Central memory CD4-positive, alpha-beta T cell (primary cell): ENCODE results near the gene AP3D1.
A peak's percentile ranks its signal among the peaks of the same experiment; 100 is the strongest.
"Not testable (repeated sequence)": the region's sequence is repeated elsewhere in the genome, so short reads cannot be mapped to it uniquely, and the experiment has no call there.

Source experiments
- DNase-seq: peaks from one replicate; pipeline ENCODE4 v3.0.0; 2022

AP3D1 gene

DNA sequence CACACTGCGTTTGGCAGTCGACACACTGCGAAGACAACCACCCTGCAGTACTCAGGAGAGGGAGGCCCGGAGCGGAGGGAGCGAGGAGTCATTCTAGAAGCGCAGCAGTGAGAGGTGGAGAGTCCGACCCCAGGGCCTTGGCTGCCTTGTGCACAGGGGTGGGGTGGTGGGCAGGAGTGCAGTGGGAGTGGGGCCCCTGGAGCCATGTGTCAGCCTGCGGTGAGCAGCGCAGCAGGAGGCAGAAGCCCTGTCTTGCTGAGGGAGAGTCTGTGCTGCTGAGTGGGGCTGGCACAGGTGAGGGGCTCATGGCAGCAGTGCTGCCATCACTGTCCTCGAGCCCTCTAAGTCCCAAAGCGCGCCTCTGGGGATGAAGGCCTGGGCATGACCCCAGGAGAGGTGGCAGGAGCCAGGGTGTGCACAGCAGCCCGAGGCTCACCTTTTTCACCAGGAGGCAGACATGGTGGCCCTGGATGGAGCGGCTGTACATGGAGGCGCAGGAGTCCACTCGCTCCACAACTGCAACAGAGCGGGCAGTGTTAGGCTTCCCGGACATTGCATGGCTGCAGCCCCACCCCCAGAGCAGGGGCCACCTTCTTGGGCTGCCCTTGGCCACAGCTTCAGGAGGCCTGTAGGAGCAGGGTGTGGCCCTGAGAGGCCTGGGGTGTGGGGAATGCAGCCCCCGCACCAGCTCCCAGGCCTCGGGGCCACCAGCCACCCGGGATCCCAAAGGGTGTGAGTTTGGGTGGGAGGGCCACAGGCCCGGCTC is 42.9 kb downstream of the AP3D1 start:
- no peak for DNase-seq

DNA sequence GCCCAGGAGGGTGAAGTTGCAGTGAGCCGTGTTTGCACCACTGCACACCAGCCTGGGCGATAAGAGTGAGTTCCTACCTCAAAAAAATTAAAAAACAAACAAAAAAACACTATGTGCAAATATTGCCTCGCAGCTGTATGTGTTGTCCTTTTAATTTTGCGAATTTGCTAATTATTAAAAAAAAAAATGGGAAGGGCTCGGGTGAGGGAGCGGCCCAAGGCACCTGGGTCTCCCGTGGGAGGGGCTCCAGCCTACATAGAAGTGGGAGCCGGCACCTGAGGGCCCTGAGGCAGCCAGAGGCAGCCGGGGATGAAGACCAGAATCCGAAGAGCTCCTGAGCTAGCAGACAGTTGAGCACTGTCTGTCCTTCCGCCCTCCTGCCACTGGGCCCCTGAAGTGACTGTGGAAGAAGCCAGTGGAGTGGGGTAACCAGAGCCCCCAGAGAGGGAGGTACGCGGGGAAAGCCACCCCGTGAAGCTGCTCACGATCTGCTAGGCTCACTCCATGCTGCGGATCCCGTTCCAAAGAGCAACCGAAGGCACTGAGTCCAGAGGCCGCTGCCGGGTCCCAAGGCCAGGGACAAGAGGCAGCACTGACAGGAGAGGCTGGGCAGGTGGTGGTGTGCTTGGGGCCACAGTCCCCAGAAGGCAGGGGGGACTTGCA is 48.2 kb downstream of the AP3D1 start:
- DNase-seq: no peak

DNA sequence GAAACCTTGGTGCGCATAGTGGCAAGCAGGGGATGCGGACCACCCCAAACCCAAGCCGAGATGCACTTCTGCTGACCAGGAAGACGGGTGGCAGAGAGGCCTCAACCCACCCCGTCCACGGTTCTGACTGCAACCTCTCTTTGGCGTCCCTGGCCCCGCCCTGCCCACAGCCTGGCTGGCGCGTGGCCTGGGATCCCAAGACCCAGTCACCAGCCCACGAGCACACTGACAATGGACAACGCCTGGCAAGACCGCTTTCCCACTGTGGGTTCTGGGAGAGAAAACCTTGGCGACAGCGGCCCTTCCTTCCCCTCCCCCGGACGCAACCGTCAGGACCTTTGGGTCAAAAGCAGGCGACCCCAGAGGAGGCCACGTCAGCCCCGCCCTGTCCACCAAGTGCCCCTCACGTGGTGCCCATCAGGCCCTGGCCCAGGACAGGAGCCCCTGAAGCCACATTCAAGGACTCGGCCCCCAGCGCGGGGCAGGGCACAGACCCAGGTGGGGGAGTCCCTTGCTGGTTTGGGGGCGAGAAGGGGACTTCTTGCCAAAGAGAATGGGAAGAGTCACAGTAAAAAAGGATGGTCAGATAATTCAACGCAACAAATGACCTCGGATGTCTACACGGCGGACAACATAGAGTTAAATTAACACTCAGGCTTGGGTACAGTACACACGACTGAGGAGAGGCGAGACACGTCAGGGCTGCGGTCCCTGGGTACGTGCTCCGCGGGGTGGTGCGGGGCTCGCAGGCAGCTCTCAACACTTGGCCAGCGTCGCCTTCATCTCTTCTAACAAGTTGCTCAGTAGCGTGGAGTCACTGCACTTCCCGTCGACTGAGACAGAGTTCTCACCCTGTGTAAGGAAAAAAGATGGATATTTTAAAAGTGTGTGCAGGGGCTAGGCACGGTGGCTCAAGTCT is 49.7 kb downstream of the AP3D1 start:
- DNase-seq: no peak

DNA sequence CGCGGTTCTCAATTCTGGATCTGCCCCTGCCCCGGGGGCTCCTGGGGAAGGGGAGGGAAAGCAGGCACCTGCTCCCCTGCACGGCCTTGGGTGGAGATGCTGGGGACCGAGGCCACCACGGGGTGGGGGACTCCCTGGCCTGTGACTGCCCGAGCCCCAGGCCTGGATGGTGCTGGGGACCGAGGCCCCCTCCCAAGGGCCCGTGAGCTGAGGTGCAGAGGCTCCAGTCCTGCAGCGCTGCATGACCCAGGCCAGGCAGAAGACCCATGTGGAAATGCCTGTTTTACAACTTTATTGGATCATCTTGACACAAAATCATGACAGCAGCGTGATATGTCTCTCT is 50.7 kb downstream of the AP3D1 start:
- no peak for DNase-seq

DNA sequence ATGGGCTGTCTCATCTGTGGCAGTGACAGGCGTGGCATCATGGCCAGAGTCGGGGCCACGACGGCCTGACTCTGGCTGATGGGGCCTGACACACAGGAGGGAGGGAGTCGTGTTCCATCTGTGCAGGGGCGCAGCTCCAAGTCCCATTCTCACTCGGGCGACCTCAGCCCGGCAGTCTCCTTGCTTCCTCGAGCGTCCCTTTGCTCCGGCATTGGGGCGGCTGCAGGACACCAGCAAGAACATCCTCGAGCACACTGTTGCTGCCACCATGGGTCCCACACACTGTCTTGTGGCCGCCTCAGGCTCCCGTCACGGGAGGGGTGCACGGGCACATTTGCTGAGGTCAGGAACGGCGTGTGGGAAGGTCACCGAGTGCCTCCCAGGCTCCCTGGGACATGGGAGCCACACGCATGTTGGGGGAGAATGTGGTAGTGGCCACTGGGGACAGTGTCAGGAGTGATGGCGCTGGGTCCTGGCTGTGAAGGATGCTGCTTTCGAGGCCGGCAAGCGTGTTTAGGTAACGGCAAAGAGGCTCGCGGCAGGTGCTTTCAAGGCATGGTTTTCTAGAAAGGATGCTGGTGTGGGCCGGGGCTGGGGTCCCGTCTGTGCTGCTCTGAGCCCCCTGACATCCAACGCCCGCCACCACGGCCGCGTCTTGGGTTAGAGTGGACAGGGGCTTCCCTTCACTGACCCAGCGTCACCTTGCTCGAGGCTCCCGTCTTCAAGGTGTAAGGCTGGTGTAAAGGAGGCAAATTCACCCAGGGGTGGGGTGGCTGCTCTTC is 51.2 kb downstream of the AP3D1 start:
- DNase-seq: no peak

DNA sequence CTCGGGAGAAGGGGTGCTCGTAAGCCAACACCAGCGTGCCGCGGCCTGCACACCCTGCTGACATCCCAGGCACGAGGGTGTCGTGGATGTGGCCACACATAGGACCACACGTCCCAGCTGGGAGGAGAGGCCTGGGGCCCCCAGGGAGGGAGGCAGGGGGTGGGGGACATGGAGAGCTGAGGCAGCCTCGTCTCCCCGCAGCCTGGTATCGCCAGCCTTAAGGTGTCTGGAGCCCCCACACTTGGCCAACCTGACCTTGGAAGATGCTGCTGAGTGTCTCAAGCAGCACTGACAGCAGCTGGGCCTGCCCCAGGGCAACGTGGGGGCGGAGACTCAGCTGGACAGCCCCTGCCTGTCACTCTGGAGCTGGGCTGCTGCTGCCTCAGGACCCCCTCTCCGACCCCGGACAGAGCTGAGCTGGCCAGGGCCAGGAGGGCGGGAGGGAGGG is 52.3 kb downstream of the AP3D1 start:
- DNase-seq: no peak

DNA sequence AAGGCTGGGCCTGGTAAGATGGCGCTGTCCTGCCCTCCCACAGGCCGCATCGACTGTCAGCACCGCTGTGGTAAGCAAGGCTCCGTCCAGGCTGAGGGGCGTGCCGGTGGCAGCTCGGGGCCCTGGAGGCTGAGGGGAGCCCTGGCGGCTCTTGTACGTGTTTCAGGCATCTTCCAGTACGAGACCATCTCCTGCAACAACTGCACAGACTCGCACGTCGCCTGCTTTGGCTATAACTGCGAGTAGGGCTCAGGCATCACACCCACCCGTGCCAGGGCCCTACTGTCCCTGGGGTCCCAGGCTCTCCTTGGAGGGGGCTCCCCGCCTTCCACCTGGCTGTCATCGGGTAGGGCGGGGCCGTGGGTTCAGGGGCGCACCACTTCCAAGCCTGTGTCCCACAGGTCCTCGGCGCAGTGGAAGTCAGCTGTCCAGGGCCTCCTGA is 53.5 kb downstream of the AP3D1 start:
- DNase-seq: no peak

DNA sequence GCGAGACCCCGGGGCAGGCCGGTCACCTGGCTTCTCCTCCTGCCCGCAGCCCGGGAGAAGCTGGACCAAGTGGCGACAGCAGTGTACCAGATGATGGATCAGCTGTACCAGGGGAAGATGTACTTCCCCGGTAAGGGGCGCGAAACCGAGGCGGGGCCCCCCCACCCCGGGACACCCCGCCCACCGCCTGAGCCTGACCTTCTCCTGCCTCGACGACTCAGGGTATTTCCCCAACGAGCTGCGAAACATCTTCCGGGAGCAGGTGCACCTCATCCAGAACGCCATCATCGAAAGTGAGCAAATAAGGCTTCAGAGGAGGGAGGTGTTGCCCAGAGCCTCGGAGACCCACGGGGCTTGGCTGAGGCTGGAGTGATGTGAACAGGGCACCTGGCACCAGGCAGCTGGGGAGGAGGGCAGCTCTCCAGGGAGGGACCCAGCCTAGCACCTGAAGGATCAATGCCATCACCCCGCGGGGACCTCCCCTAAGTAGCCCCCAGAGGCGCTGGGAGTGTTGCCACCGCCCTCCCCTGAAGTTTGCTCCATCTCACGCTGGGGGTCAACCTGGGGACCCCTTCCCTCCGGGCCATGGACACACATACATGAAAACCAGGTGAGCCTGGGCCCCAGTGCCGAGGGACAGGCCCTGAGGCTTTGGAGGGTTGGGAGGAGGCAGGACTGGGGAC is 54.0 kb downstream of the AP3D1 start:
- DNase-seq: peak; percentile 51

DNA sequence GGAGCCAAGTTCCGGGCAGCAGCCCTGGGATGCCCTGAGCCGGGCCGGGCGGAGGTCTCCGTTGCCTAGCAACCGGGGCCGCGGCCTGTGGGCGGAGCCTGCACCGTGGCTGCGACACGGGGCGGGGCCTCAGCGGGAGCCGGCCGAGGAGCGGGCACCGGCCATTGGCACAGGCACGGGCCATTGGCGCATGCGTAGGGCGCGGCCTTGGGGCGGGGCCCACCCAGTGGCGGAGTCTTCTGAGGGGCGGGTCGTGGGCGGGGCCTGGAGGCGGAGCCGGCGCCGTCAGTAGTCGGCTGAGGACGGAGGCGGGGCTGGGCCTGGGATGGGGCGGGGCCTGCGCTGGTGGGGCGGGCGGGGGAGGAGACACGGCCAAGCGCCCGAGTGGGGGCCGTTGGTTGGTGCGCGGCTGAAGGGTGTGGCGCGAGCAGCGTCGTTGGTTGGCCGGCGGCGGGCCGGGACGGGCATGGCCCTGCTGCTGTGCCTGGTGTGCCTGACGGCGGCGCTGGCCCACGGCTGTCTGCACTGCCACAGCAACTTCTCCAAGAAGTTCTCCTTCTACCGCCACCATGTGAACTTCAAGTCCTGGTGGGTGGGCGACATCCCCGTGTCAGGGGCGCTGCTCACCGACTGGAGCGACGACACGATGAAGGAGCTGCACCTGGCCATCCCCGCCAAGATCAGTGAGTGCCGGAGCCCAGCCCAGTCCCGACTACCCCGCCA is 54.7 kb downstream of the AP3D1 start, which contains the start of gene IZUMO4:
IZUMO4 (plus strand) TSS at position 436 of the 723 bp plus-strand sequence; CDS start at position 467, 31 bp downstream.
- peak; percentile 99 for DNase-seq

DNA sequence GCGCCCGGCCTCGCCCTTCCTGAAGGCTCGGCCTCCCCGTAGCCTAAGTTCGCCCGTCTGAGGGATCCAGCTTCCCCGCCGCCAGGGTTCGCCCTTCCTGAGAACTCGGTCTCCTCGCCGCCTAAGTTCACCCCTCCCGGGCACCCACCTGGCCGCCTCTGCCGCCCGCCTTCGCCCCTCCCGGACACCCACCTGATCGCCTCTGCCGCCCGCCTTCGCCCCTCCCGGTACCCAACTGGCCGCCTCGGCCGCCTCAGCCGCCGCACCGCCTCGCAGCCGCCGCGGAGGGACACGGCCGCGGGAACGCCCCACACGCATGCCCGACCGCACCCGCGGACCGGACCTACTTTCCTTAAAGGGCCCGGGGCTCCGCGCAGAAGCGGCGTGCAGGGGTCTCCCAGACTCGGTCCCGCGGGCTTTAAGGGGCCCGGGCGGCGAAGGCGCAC is 55.3 kb downstream of the AP3D1 start, which contains the start of gene MOB3A:
MOB3A (minus strand) TSS at position 293 of the 446 bp plus-strand sequence. CDS start 17,766 bp downstream, outside the sequence.
- DNase-seq: no peak

DNA sequence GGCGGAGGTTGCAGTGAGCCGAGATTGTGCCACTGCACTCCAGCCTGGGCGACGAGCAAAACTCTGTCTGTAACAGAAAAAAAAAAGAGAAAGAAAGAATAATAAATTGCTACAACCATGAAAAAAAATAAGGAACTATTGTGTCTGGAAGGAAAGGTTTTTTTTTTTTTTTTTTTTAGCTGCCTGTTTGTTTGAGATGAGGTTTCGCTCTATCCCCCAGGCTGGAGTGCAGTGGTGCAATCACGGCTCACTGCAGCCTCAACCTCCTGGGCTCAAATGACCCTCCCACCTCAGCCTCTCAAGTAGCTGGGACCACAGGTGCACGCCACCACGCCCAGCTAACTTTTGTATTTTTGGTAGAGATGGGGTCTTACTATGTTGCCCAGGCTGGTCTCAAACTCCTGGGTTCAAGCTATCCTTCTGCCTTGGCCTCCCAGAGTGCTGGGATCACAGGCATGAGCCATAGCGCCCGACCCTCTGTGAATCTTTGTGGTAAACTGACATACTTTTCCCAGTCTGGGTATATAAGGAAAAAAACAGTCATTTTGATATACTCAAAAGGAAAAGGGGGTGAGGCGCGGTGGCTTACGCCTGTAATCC is 59.3 kb downstream of the AP3D1 start:
- DNase-seq: not testable (repeated sequence)

DNA sequence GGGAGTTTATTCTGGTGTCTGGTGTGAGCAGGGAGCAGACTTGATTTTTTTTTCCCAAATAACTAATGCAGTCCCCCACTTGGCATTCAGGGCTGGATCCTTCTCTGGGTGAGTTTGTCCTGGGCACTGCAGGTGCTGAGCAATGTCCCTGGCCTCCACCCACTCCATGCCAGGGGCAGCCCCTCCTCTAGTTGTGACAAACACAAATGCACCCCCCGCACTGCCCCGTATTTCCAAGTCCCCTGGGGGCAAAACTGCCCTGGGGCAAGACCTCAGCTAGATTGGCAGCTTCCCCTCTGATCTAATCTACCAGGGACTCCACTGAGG is 61.7 kb downstream of the AP3D1 start:
- DNase-seq: no peak

DNA sequence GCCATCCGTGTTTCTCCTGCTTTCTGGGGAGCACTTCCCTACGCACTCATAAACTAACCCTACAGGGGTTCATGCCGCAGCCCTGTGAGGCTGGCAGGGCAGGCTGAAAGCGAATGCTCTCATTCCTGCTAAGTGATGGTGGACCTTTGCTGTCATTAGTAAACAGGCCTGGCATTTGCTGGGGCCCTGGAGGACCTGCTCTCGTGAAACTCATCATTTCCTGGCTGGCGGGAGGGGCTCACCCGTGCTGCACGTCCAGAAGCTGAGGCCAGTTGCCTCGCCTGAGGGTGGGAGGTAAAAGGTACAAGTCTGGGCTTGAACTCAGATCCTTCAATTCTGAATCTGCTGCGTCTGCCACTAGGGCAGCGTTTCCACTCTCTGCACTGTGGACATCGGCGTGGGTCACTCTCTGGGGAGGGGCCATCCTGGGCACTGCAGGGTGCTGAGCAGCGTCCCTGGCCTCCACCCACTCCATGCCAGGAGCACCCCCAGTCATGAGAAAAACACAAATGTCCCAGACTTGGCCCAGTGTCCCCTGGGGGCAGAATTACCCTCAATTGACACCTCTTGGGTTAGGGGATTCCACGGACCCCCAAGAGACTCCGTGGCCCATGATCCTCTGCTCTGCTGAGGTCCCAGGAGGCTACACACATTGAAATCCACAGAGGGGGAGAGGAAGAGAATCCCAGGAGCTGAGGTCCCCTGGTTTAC is 62.2 kb downstream of the AP3D1 start:
- DNase-seq: no peak

DNA sequence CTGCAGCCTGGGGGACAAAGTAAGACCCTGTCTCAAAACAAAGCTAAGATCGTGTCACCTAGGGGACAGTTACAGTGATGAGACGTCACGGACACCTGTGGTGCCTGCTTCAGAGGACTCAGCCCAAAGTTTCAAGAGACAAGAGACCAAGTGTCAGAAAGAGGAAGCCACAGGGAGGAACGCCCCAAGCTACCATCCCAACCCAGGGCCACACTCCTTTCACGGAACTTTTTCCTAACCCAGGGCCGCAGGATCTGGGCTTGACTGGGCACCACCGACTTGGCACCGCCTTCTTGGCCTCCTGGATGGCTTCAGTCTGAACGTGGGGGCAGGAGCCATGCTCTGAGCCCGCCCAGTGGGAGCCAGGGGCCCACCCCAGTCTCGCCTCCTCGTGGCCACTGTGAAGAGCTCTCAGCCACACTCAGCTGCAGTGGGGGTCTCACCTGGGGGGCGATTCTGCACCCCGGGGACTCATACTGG is 63.7 kb downstream of the AP3D1 start:
- peak; percentile 46 for DNase-seq

DNA sequence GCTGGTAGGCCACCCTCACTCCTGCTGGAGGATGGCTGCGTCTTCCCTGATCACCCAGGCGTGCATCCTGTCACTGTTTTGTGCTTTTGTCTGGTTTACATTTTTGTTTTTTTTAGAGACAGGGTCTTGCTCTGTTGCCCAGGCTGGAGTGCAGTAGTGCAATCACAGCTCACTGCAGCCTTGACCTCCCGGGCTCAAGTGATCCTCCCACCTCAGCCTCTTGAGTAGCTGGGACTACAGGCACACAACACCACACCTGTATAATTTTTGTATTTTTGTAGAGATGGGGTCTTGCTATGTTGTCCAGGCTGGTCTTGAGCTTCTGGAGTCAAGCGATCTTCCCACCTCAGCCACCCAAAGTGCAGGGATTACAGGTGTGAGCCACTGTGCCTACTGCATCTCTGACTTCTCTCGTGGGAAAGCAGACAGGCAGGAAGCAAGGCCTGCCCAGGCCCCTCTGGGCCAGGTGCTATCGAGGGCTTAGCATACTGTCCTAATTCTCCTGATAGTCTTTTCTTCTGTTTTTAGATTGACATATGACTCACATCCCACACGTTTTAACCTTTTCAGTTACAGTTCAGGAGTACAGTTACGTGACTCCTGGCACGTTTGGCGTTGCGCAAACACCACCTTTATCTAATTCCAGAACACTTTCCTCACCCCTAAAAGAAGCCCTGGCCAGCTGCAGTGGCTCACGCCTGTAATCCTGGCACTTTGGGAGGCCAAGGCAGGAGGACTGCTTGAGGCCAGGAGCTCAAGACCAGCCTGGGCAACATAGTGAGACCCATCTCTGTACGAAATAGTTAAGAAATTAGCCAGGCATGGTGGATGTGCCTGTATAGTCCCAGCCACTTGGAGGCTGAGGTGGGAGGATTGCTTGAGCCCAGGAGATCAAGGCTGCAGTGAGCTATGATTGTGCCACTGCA is 64.4 kb downstream of the AP3D1 start:
- peak; percentile 17 for DNase-seq

DNA sequence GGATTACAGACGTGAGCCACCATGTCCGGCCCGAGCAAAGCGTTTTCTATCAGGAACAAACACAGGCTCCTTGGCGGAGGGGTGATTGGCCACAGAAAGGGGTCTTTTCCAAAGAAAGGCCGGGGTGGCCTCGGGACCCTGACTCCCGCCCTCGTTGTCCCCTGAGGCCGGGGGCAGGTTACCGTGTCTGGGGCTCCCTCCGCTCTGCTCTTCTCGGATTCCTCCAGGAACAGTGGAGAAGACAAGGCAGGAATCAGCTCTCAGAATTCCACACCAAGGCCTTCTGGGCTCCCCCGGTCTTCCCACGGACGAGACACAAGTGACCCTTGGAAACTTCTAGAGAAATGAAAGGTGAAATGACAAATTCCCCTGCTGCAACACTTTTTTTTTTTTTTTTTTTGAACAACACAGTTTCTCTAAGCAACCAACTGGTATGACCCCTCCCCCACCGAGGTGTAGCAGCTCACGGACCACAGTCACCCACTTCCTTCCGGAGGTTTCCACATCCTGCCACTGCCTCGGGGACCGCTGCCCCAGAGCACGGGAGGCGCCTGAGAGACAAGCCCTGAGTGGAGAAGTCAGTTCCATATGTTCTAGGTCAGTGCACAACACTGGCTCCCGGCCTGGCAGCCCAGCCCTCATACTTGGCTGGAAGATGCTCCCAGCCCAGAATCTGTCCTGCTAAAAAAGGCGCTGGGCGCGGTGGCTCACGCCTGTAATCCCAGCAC is 66.2 kb downstream of the AP3D1 start:
- peak; percentile 97 for DNase-seq

DNA sequence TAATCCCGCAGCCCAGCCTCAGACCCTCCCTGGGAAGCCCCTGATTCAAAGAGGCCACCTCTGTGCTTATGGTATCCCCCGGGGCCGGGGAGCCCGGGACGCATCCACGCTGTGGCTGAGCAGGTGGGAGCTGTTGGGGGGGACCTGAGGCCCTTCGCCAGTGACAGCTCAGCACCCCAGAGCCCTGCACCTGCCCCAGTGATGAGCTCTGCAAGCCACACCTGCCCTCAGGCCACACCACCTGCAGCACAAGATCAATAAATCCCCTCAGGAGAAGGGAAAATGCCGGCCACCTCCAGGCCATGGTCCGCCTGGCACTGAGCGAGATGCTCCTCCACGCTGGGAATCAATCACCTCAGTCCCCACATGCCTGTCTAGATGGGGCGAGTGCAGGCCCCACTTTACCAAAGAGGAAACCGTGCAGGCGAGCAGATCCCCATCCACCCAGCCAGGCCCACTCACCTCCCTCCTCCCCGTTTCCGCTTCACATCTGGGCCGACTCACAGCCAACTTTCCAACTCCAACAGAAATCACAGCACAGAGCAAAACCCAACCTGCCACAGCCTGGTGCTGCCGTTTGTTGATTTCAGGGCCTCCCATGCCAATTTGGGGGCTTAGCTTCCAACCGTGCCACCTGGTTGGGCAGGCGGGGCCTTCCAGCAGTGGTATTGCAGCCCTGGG is 68.1 kb downstream of the AP3D1 start:
- DNase-seq: peak; percentile 76
